KOPT-K1 (cell line): Measurements from ENCODE around the gene RPTOR.

Experiments used
- H3K27ac ChIP-seq: fragments of 200-600 bp; sonication (generic); 2 replicates; pipeline ENCODE4 v1.5.1; 2016; ENCODE audit warnings: antibody characterized with exemption, mild to moderate bottlenecking, low read depth, low read length; ENCODE audit not compliant: poor library complexity, severe bottlenecking
- H3K36me3 ChIP-seq: fragments of 200-600 bp; sonication (generic); 2 replicates; pipeline ENCODE4 v1.5.1; 2017; ENCODE audit warnings: antibody characterized with exemption, mild to moderate bottlenecking, low read length, moderate library complexity; ENCODE audit not compliant: insufficient read depth
- H3K9me3 ChIP-seq: fragments of 200-600 bp; sonication (generic); 2 replicates; pipeline ENCODE4 v1.5.1; 2017; ENCODE audit warnings: antibody characterized with exemption, low read length, mild to moderate bottlenecking; ENCODE audit not compliant: insufficient read depth, poor library complexity, severe bottlenecking

The RPTOR gene

DNA sequence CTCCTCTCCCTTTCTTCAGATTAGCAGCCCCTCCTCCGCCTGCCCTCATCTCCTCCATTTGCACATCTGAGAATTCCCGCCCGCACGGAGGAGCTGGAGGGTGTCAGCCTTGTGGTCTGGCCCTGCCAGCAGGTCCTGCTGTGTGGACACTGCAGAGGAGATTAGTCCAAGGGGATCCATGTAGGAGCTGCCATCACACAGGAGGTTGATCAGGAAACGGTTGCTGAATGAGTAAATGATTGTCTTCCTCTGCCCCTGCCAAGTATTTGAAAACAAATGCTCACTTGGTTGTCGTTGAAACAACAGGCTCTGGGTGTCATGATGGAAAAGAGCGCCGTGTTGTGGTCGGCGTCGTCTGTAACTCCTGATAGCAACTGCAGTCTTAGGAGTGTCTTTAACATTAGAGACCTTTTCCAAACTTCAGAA, 383.2 kb downstream of the RPTOR start:
- Histone ChIP-seq H3K9me3 (no peaks in the 10 kb centered on the region), H3K27ac (no peak overlapping the region), H3K36me3 (peaks cover 96% of the 10 kb centered on the region)

DNA sequence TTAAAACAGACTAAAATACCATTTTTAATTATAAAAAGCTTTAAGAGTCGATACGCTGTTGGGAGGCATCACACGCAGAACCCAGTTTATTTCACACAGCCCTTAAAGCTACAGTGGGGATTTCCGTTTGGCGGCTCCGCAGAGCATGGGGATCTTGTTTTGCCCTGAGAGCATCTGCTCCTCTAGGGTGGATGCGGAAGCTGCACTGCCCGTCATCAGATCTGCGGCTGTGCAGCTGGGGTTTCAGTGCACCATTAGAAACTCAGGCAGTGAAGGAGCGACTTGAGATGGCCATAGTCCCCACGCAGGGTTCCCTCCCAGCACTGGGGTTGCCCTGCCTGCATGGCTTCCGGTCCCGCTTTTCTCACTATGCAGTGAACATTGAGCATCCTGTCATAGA, 384.8 kb downstream of the RPTOR start:
- H3K9me3 ChIP-seq: no peaks in the 10 kb centered on the region
- H3K36me3 ChIP-seq: peaks cover 90% of the 10 kb centered on the region
- H3K27ac ChIP-seq: no peak overlapping the region

DNA sequence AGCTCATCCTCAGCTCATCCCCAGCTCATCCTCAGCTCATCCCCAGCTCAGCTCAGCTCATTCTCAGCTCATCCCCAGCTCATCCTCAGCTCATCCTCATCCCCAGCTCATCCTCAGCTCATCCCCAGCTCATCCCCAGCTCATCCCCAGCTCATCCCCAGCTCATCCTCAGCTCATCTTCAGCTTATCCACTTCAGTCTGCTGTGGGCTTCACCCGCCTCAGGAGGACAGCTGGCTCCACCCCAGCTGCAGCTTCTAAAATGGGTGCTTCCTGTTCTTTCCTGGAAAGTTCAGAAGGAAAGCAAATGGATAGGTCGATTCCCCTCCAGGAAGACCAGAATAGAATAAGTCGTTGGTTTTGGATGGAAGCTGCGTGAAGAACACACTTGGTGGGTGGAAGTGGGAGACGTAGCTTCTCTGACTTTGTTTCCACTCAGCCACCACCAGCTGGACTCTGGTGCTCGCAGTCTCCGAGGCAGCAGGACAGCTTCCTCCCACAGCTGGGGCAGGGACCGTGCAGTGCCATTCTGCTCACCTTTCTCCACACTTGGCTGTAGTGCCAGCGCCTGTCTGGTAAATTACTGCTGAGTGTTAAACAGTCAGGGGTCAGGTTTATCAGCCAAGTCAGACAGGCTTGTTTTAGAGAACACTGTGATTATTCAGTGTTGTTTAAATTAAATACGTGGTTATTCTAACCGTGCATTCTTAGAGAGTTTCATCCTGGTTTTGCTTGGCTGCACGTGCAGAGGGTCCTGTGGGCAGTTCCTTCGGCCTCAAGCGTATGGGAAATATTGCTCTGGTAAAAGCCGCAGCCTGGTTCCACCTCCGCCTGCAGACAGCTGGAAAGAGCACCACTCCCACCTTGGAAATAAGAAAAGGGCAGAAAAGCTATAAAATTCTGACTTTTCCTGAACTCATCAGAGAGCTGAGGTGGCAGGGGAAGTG, 386.0 kb downstream of the RPTOR start:
- Histone ChIP-seq H3K9me3 (no peaks in the 10 kb centered on the region), H3K27ac (no peak overlapping the region), H3K36me3 (peaks cover 83% of the 10 kb centered on the region)

DNA sequence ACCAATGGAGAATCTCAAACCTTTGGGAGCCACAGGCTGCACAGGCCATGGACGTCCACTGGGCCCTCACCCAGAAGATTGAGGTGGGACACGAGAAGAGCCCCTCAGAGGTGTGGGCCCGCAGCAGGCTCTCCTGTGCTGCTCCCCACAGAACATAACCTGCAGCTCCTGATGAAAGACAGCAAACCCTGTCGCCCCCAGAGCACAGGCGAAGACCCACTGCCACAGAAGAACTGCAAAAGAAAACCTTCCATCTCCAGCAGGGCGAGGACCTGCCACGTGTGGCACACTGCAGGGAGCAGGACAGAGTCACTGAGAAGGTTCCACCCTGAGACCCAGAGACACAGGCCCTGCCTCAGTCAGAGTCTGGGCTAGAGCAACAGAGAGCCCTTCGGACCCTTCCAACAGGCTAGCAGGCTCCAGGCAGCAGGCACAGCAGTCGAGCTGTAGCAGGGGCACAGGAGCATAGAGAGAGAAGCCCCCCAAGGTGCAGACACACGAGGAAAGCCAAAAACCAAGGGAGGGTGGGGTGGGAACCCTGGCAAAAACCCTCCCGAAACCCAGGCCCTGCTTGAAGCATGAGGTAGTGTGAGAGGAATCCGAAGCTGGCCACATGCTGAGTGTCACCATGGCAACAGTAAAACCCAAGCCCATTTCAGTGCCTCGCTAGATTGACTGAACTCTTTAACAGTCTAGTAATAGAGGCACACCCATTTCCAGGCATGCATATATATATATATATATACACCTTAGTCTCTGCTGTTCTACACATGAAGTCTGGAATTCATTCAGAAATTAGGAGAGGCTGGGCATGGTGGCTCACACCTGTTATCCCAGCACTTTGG, 387.0 kb downstream of the RPTOR start:
- Histone ChIP-seq H3K36me3 (peaks cover 77% of the 10 kb centered on the region), H3K9me3 (no peaks in the 10 kb centered on the region), H3K27ac (no peak overlapping the region)

DNA sequence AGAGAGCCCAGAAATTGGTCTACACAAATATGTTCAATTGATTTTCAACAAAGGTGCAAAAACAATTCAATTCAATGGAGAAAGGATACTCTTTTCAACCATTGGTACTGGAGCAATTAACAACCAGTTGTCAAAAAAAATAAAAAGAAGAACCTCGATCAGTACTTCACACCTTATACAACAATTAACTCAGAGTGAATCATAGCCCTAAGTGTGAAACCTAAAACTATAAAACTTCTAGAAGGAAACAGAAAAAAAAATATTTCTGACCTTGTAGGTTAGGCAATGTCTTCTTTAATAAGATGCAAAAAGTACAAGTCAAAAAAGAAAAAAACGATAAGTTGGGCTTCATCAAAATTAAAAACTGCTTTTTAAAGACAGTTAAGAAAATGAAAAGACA, 390.9 kb downstream of the RPTOR start:
- H3K36me3 ChIP-seq: peaks cover 65% of the 10 kb centered on the region
- H3K9me3 ChIP-seq: no peaks in the 10 kb centered on the region
- H3K27ac ChIP-seq: no peak overlapping the region

DNA sequence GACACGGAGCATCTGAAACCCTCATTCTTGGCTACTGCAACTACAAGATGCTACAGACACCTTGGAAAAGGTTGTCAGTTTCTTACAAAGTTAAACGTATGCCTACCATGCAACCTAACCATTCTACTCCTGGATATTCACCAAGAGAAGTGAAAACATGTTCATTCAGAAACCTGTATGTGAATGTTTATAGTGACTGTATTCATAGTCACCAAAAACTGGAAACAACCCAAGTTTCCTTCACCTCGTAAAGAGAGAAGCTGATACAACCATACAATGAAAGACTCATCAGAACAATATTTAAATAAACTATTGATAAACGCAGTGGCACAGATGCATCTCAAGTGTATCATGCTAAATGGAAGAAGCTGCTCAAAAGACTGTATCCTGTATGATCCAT, 391.6 kb downstream of the RPTOR start:
- H3K27ac ChIP-seq: no peak overlapping the region
- H3K36me3 ChIP-seq: peaks cover 65% of the 10 kb centered on the region
- H3K9me3 ChIP-seq: no peaks in the 10 kb centered on the region

DNA sequence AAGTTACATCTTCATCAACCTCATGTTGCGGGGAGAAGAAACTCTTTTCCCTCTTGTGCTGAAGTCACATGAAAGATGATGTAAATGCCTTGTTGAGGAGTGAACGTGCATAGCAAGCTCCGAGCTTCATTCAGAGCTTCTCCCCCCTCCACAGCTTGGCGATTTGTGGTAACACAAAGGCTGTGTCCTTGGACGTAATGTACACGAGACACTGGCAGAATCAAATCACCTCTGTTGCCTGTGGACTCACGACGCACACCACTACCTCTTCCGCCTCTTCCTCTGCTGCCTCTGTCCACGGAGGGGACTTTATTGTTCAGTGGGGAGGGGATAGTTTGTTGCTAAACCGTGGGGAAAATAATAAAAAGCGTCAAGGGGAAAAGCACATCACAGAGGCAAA, 392.1 kb downstream of the RPTOR start:
- Histone ChIP-seq H3K36me3 (peaks cover 65% of the 10 kb centered on the region), H3K9me3 (no peaks in the 10 kb centered on the region), H3K27ac (no peak overlapping the region)

DNA sequence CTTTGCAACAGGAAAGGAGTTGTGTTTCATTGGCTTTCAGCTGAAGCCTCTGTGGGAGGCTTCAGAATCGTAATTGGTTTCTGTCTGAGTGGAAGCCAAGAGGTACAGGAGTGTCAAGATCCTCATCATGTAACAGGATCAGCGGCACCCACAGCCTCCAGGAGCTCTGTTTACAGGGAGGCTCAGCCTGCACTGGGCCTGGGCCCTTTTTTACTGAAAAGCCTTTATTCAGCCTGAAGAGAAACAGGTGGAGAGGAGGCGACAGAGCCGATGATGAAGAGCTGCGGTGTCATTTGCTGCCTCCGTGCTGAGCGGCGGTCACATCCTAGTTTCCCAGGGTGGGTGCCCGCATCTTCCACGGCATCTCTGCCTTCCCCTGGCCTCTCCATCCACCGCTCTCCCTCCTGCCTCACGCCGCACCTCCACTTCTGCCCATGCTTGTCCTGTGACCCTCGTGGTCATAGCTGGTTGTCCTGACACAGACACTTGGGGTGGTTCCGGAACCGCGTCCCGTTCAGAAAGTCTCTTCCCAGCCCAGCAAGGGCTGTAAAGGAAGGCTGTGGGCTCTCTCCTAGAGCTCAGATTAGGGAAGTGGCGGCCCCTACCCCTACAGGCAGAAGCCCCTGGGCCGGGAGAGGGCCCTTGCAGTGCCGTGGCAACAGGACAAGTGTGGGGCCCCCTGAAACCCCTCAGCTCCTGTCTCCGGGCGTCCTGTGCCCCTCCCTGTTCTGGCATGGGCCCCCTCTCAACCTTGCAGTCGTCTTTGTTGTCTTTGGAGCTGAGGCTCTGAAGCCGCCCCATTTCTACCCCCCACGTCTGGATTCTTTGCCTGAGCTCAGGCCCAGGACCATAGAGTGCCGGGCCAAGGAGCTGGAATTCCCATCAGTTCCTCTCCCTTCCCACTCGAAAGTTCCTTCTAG, 393.1 kb downstream of the RPTOR start:
- H3K27ac ChIP-seq: peak overlapping the region; percentile 58
- H3K9me3 ChIP-seq: no peaks in the 10 kb centered on the region
- peaks cover 68% of the 10 kb centered on the region for H3K36me3 ChIP-seq

DNA sequence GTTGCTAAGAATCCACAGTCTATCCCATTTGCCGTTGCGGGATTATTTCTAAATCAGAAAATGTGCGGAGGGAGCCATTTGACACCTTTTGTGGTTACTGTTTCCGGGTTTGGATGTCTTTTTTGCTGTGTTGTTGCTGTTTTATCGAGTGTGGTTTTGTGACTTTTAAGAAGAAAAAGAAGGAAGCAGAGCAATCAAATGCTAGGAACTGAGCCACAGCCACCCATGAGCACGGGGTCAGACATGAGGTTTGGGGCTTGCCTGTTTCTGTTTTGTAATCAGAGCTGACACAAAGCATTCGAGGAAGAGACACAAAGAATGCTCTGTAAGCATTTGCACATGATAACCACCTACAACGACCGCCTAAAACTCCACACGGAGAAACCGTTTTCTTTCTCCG, 393.9 kb downstream of the RPTOR start:
- Histone ChIP-seq H3K36me3 (peaks cover 72% of the 10 kb centered on the region), H3K27ac (peak overlapping the region; percentile 58), H3K9me3 (no peaks in the 10 kb centered on the region)

DNA sequence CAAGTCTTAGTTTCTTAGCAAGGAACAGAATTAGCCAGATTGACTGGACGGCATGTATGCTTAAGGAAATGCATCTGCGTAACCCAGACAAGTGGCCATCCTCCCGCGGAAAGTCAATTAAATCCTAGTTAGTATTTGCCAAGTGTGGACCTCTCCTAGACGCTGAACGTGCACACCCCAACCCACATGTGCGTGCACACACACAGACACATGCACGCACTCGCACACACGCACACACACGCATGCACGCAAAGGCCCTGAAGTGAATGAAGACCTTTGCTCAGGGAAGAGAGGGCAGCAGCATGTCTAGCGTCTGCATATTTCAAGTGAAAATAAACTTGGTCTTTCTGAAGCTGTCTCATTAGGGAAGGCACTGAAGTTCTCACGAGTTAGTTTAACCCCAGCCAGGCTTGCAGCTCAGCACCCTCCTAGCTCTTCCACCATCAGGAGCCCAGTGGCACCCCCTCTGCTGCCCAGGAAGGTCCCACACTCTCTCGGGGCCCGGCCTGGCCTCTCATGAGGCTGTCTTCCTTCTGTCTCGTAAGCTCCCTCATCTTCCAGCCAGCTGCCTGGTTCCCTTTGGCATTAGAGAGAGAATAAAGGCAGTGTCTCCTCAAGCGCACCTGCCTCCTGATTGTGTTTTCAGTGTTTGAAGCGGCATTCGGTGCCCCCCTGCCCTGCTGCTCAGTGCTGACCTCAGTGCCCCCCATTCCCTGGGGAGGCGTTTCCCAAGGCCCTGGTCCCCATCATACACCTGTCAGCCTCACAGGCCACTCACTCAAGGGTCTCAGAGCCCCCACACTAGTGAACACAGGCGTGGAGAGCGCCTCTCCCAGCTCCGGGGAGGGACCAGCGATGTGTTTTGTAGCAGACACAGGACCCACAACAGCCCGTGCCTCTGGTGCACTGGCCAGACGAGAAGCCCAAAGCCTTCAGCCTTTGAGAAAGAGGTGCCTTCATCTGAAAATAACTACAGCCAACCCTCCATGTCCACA, 394.8 kb downstream of the RPTOR start:
- Histone ChIP-seq H3K27ac (peak overlapping the region; percentile 58), H3K9me3 (no peaks in the 10 kb centered on the region), H3K36me3 (peaks cover 74% of the 10 kb centered on the region)

DNA sequence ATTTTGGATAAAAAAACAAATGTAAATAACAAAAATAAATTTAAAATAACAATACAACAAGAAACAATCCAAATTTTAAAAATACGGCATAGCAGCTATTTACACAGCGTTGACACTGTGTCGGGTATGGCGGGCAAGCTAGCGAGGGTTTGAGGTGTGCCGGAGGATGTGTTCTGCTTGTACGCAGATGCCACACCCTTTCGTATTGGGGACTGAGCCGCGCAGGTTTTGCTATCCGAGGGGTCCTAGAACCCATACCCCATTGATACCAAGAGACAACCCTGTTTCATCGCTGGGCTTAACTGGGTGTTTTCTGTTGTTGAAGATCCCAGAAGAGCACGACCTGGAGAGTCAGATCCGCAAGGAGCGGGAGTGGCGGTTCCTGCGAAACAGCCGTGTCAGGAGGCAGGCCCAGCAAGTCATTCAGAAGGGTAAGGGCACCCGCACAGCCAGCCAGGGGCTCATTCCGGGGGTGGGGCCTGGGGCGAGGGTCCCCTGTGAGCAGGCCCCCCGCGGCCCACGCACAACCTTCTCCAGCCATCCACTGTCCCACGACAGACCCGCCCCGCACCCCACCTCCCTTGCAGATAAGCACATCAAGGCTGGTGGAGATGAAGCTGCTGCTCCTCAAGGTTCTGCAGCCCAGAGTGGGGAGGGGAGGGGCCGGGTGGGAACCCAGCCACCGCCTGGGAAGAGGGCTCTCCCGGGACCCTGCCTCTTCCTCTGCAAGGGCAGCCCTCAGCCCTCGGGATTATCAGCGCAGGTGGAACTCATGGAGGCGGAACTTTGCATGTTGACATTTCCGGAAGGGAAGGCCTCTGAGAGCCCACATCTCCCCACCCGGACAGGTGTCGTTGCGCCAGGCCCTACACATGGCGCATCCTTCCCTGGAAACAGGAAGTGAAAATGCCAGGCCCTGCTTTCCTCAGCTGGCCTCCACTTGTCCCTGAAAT, 395.8 kb downstream of the RPTOR start:
- no peaks in the 10 kb centered on the region for H3K9me3 ChIP-seq
- H3K27ac ChIP-seq: no peak overlapping the region
- peaks cover 76% of the 10 kb centered on the region for H3K36me3 ChIP-seq

DNA sequence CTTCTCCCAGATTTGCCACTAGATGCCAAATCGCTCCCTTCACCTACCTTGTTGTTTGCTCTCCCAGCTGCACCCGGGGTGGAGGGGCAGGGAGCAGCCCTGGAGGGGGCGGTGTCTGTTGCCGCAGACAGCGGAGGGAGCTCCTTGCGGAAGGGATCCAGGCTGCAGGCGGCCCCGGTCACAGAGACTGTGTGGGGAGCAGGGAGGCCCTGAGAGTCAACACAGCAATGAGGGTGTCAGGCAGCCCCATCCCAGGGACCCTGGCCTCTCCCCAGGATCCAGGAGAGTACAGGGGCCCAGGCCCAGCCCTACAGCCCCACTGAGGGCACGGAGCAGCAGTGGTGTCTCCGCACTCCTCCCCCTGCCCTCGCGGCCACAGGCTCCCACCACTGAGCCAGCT, 396.5 kb downstream of the RPTOR start:
- peaks cover 83% of the 10 kb centered on the region for H3K36me3 ChIP-seq
- H3K9me3 ChIP-seq: no peaks in the 10 kb centered on the region
- H3K27ac ChIP-seq: no peak overlapping the region
